ENCODE results near the gene DES.

GRCh38 chr2:219404954-219405353, 13.2 kb upstream of the DES start:
- no peak for TF ChIP-seq CTCF (IDR thresholded peaks at IDR 0.05; ENCODE audit: extremely low read depth in 1 of 2, insufficient read depth in 1 of 2, low read depth in 1 of 2, low read length in 2 of 2)
- no peak for TF ChIP-seq POLR2A (IDR thresholded peaks at IDR 0.05; ENCODE audit: low read depth, low read length)
- TF ChIP-seq EZH2 (IDR thresholded peaks at IDR 0.05; ENCODE audit: borderline replicate concordance, low read depth, low read length, severe bottlenecking) = no peak
- TF ChIP-seq GATA2 (IDR thresholded peaks at IDR 0.05; ENCODE audit: insufficient read depth, insufficient read length, low read depth, low read length) = no peak
- TF ChIP-seq POLR2AphosphoS5 (IDR thresholded peaks at IDR 0.05; ENCODE audit: insufficient read depth, low read depth, low read length) = no peak
